GM06990 (cell line): Measurements from ENCODE around the gene NRM.
A peak's percentile ranks its signal among the peaks of the same experiment; 100 is the strongest.
"Not testable (repeated sequence)": the region's sequence is repeated elsewhere in the genome, so short reads cannot be mapped to it uniquely, and the experiment has no call there.

ENCODE experiments used
- DNase-seq: peaks from one replicate; pipeline ENCODE4 v3.0.0-alpha.2; 2011; ENCODE audit not compliant: insufficient read length; ENCODE audit errors: extremely low read depth
- H3K27me3 ChIP-seq: replicated peaks from 2 replicates; pipeline ENCODE4 v1.6.0; 2011; ENCODE audit warnings: low read length; ENCODE audit not compliant: control insufficient read depth, insufficient read depth
- H3K36me3 ChIP-seq: 2 replicates; pipeline ENCODE4 v1.5.1; 2011; ENCODE audit warnings: low read length; ENCODE audit not compliant: control insufficient read depth, insufficient read depth
- H3K4me3 ChIP-seq: replicated peaks from 2 replicates; pipeline ENCODE4 v1.5.1; 2011; ENCODE audit warnings: low read depth, mild to moderate bottlenecking, control low read depth, low read length
- CTCF ChIP-seq: IDR thresholded peaks from 2 replicates; pipeline ENCODE4 v1.5.1; 2011; ENCODE audit warnings: low read length, control low read depth, mild to moderate bottlenecking, inconsistent platforms; ENCODE audit not compliant: insufficient read depth, poor library complexity, severe bottlenecking

Gene NRM

DNA sequence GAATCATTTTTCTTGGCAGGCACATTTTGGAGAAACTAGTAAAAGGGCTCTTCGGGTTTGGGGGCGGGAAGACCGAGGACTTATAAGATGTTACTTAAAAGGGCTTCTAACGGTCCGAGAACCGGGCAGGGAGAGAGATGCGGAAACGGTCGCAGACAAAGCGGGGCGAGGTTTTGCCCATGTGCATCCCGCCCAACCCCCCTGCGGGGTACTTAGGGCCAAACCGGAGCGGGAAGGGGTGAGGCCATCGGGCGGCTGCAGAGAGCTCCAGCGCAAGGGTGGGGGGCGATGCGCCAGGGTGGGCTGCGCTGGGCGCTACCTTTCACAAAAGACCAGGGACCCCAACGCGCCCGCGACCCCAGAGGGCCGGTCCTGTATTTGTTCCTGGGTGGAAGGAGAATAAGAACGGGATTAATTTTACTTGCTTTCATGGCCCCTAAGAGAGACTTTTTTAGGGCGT is 30.0 kb upstream of the NRM start:
- no peak for TF ChIP-seq CTCF
- Histone ChIP-seq H3K36me3 (peaks cover 29% of the 10 kb centered on the region), H3K27me3 (no peaks in the 10 kb centered on the region), H3K4me3 (peak overlapping the region; percentile 98)
- peak; percentile 82 for DNase-seq

DNA sequence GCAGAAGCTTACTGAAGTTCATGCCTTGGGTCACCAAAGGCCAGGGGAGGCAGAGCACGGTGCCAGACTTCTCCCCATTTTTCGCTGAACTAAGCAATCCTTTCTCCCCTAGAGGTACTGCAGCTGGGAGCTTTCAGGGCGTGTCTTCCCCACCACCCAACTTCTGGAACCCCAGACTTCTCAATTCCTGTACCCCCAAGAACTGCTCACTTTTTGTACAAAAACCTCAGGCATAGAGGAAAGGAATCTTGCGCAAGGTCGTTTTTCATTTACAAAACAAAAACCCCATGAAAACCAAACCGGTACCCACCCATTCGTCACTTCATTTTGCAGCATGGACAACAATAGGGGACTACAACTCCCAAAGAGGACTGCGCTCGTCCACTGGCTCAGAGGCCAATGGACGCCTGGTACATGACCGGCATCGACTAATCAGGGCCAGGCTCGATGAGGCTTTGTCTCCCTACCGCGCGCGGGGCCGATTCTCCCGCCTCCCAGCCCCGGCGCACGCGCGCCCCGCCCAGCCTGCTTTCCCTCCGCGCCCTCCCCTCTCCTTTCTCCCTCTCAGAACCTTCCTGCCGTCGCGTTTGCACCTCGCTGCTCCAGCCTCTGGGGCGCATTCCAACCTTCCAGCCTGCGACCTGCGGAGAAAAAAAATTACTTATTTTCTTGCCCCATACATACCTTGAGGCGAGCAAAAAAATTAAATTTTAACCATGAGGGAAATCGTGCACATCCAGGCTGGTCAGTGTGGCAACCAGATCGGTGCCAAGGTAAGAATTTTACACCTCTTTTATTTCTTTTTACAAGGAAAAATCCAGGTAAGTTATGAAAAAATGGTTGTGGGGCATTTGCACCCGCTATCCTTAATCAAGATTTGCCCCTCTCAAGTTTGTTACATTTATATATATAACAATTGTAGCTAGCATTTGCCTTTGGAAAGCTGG is 29.3 kb upstream of the NRM start, which contains the start of gene TUBB:
TUBB (plus strand) TSS at position 562 of the 947 bp plus-strand sequence; CDS start at position 717, 155 bp downstream.
- peaks cover 27% of the 10 kb centered on the region for H3K36me3 ChIP-seq
- DNase-seq: peak; percentile 98
- H3K27me3 ChIP-seq: no peaks in the 10 kb centered on the region
- TF ChIP-seq CTCF: no peak
- H3K4me3 ChIP-seq: peak within 1 kb of the TSS; percentile 98

GRCh38 chr6:30719356-30719755 is 28.6 kb upstream of the NRM start:
- Histone ChIP-seq H3K36me3 (peaks cover 20% of the 10 kb centered on the region), H3K4me3 (peak overlapping the region; percentile 98), H3K27me3 (no peaks in the 10 kb centered on the region)
- no peak for DNase-seq
- no peak for TF ChIP-seq CTCF

- H3K36me3 ChIP-seq: peaks cover 14% of the 10 kb centered on the region
- H3K27me3 ChIP-seq, DNase-seq: not testable (repeated sequence)
- H3K4me3 ChIP-seq: peak overlapping the region; percentile 72
Measured at GRCh38 chr6:30717845-30718720, 27.3 kb upstream of the NRM start.

GRCh38 chr6:30717129-30717844 is 26.5 kb upstream of the NRM start, which contains the start of gene MDC1:
Gene MDC1 (minus strand): TSS chr6:30717281. CDS start chr6:30715175, 2,106 bp downstream.
- DNase-seq: peak; percentile 99
- TF ChIP-seq CTCF: no peak
- Histone ChIP-seq H3K27me3 (no peaks in the 10 kb centered on the region), H3K4me3 (peak within 1 kb of the TSS; percentile 72), H3K36me3 (peaks cover 14% of the 10 kb centered on the region)
